SU-DHL-6 (cell line): ENCODE results near the gene PNMA5.

Experiments used
- H2AFZ ChIP-seq: fragments of 200-600 bp; sonication (generic); 2 replicates; pipeline ENCODE4 v1.6.1; 2014; ENCODE audit warnings: low read depth, mild to moderate bottlenecking, moderate library complexity, mixed read lengths, antibody characterized with exemption, low read length; ENCODE audit not compliant: severe bottlenecking
- H3F3A ChIP-seq: fragments of 200-600 bp; shearing (Covaris generic); 2 replicates; pipeline ENCODE4 v1.6.0; 2016; ENCODE audit warnings: antibody characterized with exemption, mild to moderate bottlenecking; ENCODE audit not compliant: insufficient read depth
- H3K27ac ChIP-seq: fragments of 200-600 bp; sonication (generic); 2 replicates; pipeline ENCODE4 v1.5.1; 2016; ENCODE audit warnings: low read depth, mild to moderate bottlenecking, low read length, moderate library complexity, mixed read lengths
- H3K27me3 ChIP-seq: fragments of 200-600 bp; sonication (generic), shearing (Covaris generic); 2 replicates; pipeline ENCODE4 v1.6.0; 2014; ENCODE audit warnings: mild to moderate bottlenecking, low read length
- H3K36me3 ChIP-seq: fragments of 200-600 bp; sonication (generic); 2 replicates; pipeline ENCODE4 v1.6.1; 2014; ENCODE audit warnings: mild to moderate bottlenecking, low read length, mixed read lengths
- H3K4me2 ChIP-seq: fragments of 300-600, 200-600 bp; shearing (Covaris generic), sonication (generic); 2 replicates; pipeline ENCODE4 v1.6.0; 2014; ENCODE audit warnings: low read length, low read depth, mild to moderate bottlenecking; ENCODE audit not compliant: poor library complexity, severe bottlenecking
- H3K4me3 ChIP-seq: fragments of 200-600 bp; sonication (generic); 2 replicates; pipeline ENCODE4 v1.5.1; 2014; ENCODE audit warnings: antibody characterized with exemption, low read length, mild to moderate bottlenecking, mixed read lengths; ENCODE audit not compliant: insufficient read depth, poor library complexity, severe bottlenecking
- H3K79me2 ChIP-seq: fragments of 200-600 bp; sonication (generic); 2 replicates; pipeline ENCODE4 v1.6.1; 2014; ENCODE audit warnings: mild to moderate bottlenecking, low read length, moderate library complexity; ENCODE audit not compliant: insufficient read depth
- H3K9ac ChIP-seq: fragments of 200-600 bp; sonication (generic); 2 replicates; pipeline ENCODE4 v1.7.0; 2014; ENCODE audit warnings: mild to moderate bottlenecking, low read length
- H3K9me2 ChIP-seq: fragments of 200-600 bp; sonication (generic); replicated peaks from 2 replicates; pipeline ENCODE4 v1.6.1; 2014; ENCODE audit warnings: low read length; ENCODE audit not compliant: insufficient read depth
- H3K9me3 ChIP-seq: fragments of 200-600 bp; sonication (generic); 2 replicates; pipeline ENCODE4 v1.6.1; 2014; ENCODE audit warnings: low read length, mixed read lengths; ENCODE audit not compliant: insufficient read depth
- H4K20me1 ChIP-seq: fragments of 200-600 bp; sonication (generic); 2 replicates; pipeline ENCODE4 v1.6.1; 2014; ENCODE audit warnings: low read depth, mild to moderate bottlenecking, antibody characterized with exemption, low read length, moderate library complexity, mixed read lengths
- EZH2phosphoT487 ChIP-seq: fragments of 200-600 bp; sonication (generic), shearing (Covaris generic); conservative IDR thresholded peaks from 2 replicates; pipeline ENCODE4 v1.6.1; 2018; ENCODE audit warnings: mild to moderate bottlenecking, antibody characterized with exemption, low read length, moderate library complexity, mixed read lengths
- TF ChIP-seq, protein P1 (sequence below): fragments of 200-600 bp; sonication (generic); IDR thresholded peaks from one replicate; pipeline ENCODE4 v1.5.1; 2017; ENCODE audit warnings: antibody characterized with exemption, mild to moderate bottlenecking, low read length, moderate library complexity; ENCODE audit not compliant: insufficient read depth, poor library complexity, severe bottlenecking

Gene PNMA5

DNA sequence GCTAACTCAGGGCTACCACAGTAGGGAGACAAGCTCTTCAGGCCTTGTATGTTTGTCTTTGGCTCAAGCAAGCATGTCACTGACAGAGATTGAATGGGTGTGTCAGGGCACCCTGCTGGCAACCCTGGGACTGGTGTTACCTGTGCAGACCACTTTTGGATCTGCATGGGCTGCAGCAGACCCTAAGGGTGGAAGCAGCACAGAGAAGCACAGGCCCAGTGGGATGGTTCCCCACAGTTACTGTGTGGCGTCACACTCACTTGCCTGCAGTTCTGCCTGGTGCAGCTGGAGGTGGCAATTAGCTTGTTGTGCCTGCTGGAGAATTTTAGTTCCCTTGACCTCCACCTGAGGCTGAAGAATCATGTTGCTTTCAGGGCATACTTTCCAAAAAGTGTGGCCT is 50.1 kb downstream of the PNMA5 start:
- Histone ChIP-seq H3K9me2 (no peaks in the 10 kb centered on the region), H3F3A (no peaks in the 10 kb centered on the region), H3K27me3 (no peaks in the 10 kb centered on the region), H3K4me2 (no peak overlapping the region), H3K9me3 (no peaks in the 10 kb centered on the region), H3K36me3 (no peaks in the 10 kb centered on the region), H3K27ac (no peak overlapping the region), H4K20me1 (no peaks in the 10 kb centered on the region), H3K9ac (no peak overlapping the region), H3K79me2 (no peaks in the 10 kb centered on the region), H2AFZ (no peak overlapping the region), H3K4me3 (no peak overlapping the region)
- TF ChIP-seq, protein P1, sequence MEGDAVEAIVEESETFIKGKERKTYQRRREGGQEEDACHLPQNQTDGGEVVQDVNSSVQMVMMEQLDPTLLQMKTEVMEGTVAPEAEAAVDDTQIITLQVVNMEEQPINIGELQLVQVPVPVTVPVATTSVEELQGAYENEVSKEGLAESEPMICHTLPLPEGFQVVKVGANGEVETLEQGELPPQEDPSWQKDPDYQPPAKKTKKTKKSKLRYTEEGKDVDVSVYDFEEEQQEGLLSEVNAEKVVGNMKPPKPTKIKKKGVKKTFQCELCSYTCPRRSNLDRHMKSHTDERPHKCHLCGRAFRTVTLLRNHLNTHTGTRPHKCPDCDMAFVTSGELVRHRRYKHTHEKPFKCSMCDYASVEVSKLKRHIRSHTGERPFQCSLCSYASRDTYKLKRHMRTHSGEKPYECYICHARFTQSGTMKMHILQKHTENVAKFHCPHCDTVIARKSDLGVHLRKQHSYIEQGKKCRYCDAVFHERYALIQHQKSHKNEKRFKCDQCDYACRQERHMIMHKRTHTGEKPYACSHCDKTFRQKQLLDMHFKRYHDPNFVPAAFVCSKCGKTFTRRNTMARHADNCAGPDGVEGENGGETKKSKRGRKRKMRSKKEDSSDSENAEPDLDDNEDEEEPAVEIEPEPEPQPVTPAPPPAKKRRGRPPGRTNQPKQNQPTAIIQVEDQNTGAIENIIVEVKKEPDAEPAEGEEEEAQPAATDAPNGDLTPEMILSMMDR, result no peak
- TF ChIP-seq EZH2phosphoT487, result no peak

DNA sequence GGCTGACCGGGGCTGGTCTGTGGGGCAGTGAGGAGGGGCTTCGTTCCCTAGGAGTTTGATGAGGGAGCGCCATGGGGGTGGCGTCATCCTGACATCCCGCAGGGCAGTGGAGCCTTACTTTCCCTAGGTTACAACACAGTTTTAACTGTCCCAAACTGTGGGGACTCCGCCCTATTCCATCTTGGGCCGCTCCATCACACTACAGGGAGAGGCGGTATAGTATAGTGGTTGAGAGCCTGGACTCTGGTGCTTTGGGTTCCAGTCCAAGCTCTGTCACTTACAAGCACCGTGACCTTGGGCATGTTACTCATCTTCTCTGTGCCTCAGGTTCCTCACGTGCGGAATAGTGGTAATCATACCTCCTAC is 51.9 kb downstream of the PNMA5 start:
- TF ChIP-seq EZH2phosphoT487, result no peak
- TF ChIP-seq, protein P1, result no peak
- Histone ChIP-seq H3F3A (no peaks in the 10 kb centered on the region), H3K79me2 (no peaks in the 10 kb centered on the region), H3K36me3 (no peaks in the 10 kb centered on the region), H3K4me3 (peak overlapping the region; percentile 57), H2AFZ (peak overlapping the region; percentile 90), H3K9ac (peak overlapping the region; percentile 69), H3K27ac (no peak overlapping the region), H3K4me2 (peak overlapping the region; percentile 62), H3K9me2 (no peaks in the 10 kb centered on the region), H3K9me3 (no peaks in the 10 kb centered on the region), H3K27me3 (no peaks in the 10 kb centered on the region), H4K20me1 (no peaks in the 10 kb centered on the region)

DNA sequence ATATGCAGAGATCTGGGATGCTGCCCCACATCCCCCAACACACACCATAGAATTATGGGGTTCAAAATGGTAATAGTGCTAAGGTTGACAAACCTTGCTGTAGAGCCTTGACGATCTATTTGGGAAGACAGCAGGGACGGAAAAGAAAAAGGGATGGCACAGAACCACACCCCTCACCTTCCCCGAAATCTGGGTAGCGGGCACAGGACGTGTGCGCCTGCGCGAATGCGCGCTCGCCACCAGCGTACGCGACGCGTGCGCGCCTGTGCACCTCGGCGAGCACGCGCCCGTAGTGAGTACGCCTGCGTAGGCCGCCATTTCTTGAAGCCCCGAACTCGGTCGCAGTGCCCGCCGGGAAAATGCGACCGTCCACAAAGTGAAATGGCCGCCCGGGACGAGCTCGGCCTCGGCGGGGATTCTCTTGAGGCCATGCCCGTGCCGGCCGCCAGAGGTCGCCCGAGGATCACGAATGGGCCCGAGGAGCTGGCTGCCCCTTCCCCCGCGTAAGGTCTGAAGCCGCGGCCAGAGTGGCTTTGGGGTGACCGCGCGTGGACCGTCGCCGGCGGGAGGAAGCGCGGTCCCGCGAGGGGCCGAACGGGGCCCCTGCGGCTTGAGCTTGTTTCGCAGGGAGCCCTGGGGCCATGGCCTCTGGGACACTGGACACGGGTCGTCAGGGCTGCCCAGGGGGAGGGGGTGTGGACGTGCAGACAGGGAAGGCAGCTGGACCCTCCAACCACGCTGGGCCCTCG is 52.4 kb downstream of the PNMA5 start:
- H3K4me3 ChIP-seq, result peak overlapping the region; percentile 79
- TF ChIP-seq EZH2phosphoT487, result no peak
- TF ChIP-seq, protein P1, result peak; percentile 45
- no peaks in the 10 kb centered on the region for H3K9me3 ChIP-seq
- no peaks in the 10 kb centered on the region for H3F3A ChIP-seq
- H4K20me1 ChIP-seq, result no peaks in the 10 kb centered on the region
- peak overlapping the region; percentile 95 for H3K4me2 ChIP-seq
- peak overlapping the region; percentile 90 for H3K9ac ChIP-seq
- no peaks in the 10 kb centered on the region for H3K79me2 ChIP-seq
- no peaks in the 10 kb centered on the region for H3K27me3 ChIP-seq
- H2AFZ ChIP-seq, result peak overlapping the region; percentile 90
- no peak overlapping the region for H3K27ac ChIP-seq
- no peaks in the 10 kb centered on the region for H3K36me3 ChIP-seq
- no peaks in the 10 kb centered on the region for H3K9me2 ChIP-seq
